ENCODE measurements around the gene RPP14.
"Not testable (repeated sequence)": the region's sequence is repeated elsewhere in the genome, so short reads cannot be mapped to it uniquely, and the experiment has no call there.

RPP14 gene

GRCh38 chr3:58288964-58289613 is 17.0 kb upstream of the RPP14 start:
- DNase-seq; in situ Hi-C loops (cut with MboI; ENCODE audit: low pct_unique_long_range_greater_than_20kb, low sequenced_read_pairs): not testable (repeated sequence)

- DNase-seq = not testable (repeated sequence)
- in situ Hi-C loops (cut with MboI; ENCODE audit: low pct_unique_long_range_greater_than_20kb, low sequenced_read_pairs) = loop anchor here (10.0 kb wide), 1 partner anchor 106 kb away; no protein-coding TSS in a partner anchor
Observed at GRCh38 chr3:58290446-58290845, 15.6 kb upstream of the RPP14 start.

GRCh38 chr3:58291671-58292338 is 14.2 kb upstream of the RPP14 start:
- DNase-seq = no peak
- in situ Hi-C loops (cut with MboI; ENCODE audit: low pct_unique_long_range_greater_than_20kb, low sequenced_read_pairs) = loop anchor here (10.0 kb wide), 1 partner anchor 107 kb away; no protein-coding TSS in a partner anchor

GRCh38 chr3:58292866-58293265 is 13.2 kb upstream of the RPP14 start:
- no peak for DNase-seq
- in situ Hi-C loops (cut with MboI; ENCODE audit: low pct_unique_long_range_greater_than_20kb, low sequenced_read_pairs) = loop anchor here (10.0 kb wide), 1 partner anchor 108 kb away; no protein-coding TSS in a partner anchor

GRCh38 chr3:58293516-58293915 is 12.5 kb upstream of the RPP14 start:
- in situ Hi-C loops (cut with MboI; ENCODE audit: low pct_unique_long_range_greater_than_20kb, low sequenced_read_pairs) = loop anchor here (10.0 kb wide), 1 partner anchor 109 kb away; no protein-coding TSS in a partner anchor
- no peak for DNase-seq

GRCh38 chr3:58296269-58296668 is 9.8 kb upstream of the RPP14 start:
- no peak for DNase-seq
- in situ Hi-C loops (cut with MboI; ENCODE audit: low pct_unique_long_range_greater_than_20kb, low sequenced_read_pairs) = loop anchor here (10.0 kb wide), 1 partner anchor 111 kb away; no protein-coding TSS in a partner anchor

- in situ Hi-C loops (cut with MboI; ENCODE audit: low pct_unique_long_range_greater_than_20kb, low sequenced_read_pairs) = loop anchor here (10.0 kb wide), 1 partner anchor 112 kb away; no protein-coding TSS in a partner anchor
Observed at GRCh38 chr3:58296843-58297242, 9.2 kb upstream of the RPP14 start.

GRCh38 chr3:58298190-58298589 is 7.9 kb upstream of the RPP14 start:
- in situ Hi-C loops (cut with MboI; ENCODE audit: low pct_unique_long_range_greater_than_20kb, low sequenced_read_pairs) = loop anchor here (10.0 kb wide), 1 partner anchor 113 kb away; no protein-coding TSS in a partner anchor
- DNase-seq = no peak

More at GRCh38 chr3:58296843-58297242, 9.2 kb upstream of the RPP14 start:
- DNase-seq = no peak

GRCh38 chr3:58299075-58299474 is 7.0 kb upstream of the RPP14 start:
- DNase-seq = no peak
- in situ Hi-C loops (cut with MboI; ENCODE audit: low pct_unique_long_range_greater_than_20kb, low sequenced_read_pairs) = loop anchor here (10.0 kb wide), 1 partner anchor 114 kb away; no protein-coding TSS in a partner anchor

GRCh38 chr3:58299839-58300516 is 6.1 kb upstream of the RPP14 start:
- in situ Hi-C loops (cut with MboI; ENCODE audit: low pct_unique_long_range_greater_than_20kb, low sequenced_read_pairs) = loop anchor here (10.0 to 25.0 kb wide), 2 partner anchors 115 to 237 kb away; partner anchors contain the start of gene ACOX2

GRCh38 chr3:58307639-58308215 is 1.7 kb downstream of the RPP14 start:
- peak; percentile 63 for DNase-seq
- in situ Hi-C loops (cut with MboI; ENCODE audit: low pct_unique_long_range_greater_than_20kb, low sequenced_read_pairs) = loop anchor here (25.0 kb wide), 1 partner anchor 230 kb away; the partner anchor contains the start of gene ACOX2

More at GRCh38 chr3:58299839-58300516, 6.1 kb upstream of the RPP14 start:
- peak; percentile 24 for DNase-seq

GRCh38 chr3:58308728-58309127 is 2.7 kb downstream of the RPP14 start:
- DNase-seq = no peak
- in situ Hi-C loops (cut with MboI; ENCODE audit: low pct_unique_long_range_greater_than_20kb, low sequenced_read_pairs) = loop anchor here (25.0 kb wide), 1 partner anchor 229 kb away; the partner anchor contains the start of gene ACOX2

- DNase-seq = no peak
- in situ Hi-C loops (cut with MboI; ENCODE audit: low pct_unique_long_range_greater_than_20kb, low sequenced_read_pairs) = loop anchor here (25.0 kb wide), 1 partner anchor 219 kb away; the partner anchor contains the start of gene ACOX2
Observed at GRCh38 chr3:58317811-58318210, 11.8 kb downstream of the RPP14 start.

- no peak for DNase-seq
- in situ Hi-C loops (cut with MboI; ENCODE audit: low pct_unique_long_range_greater_than_20kb, low sequenced_read_pairs) = loop anchor here (25.0 kb wide), 1 partner anchor 216 kb away; the partner anchor contains the start of gene ACOX2
Observed at GRCh38 chr3:58321791-58322190, 15.7 kb downstream of the RPP14 start.

- DNase-seq = no peak
- in situ Hi-C loops (cut with MboI; ENCODE audit: low pct_unique_long_range_greater_than_20kb, low sequenced_read_pairs) = loop anchor here (25.0 kb wide), 1 partner anchor 215 kb away; the partner anchor contains the start of gene ACOX2
Observed at GRCh38 chr3:58322793-58323192, 16.7 kb downstream of the RPP14 start.

- in situ Hi-C loops (cut with MboI; ENCODE audit: low pct_unique_long_range_greater_than_20kb, low sequenced_read_pairs) = loop anchor here (25.0 kb wide), 1 partner anchor 214 kb away; the partner anchor contains the start of gene ACOX2
- no peak for DNase-seq
Observed at GRCh38 chr3:58323529-58324390, 17.7 kb downstream of the RPP14 start.

All from KBM-7 (cell line).